IMR-90 (cell line): ENCODE data around the gene ZNF398. TPM values are rescaled to one million over a fixed set of nuclear protein-coding genes. Genes with fewer than 3 reads are reported as not detected.

Experiments used
- ATAC-seq: fragments of 200-7000 bp; cut with Tn5 transposase; 2 replicates; pipeline ENCODE4 v1.9.1; 2020; ENCODE audit warnings: low read depth, mild to moderate bottlenecking, moderate library complexity
- BruUV-seq: library from RNA; stranded (reverse); fragments of 400-500 nt; replicated peaks from 2 replicates; lab custom pipeline; 2021; lab: Mats Ljungman, UMichigan
- CTCF ChIA-PET: fragments of 300-600 bp; formaldehyde crosslinking; extraction: SDS; loops from one replicate; lab custom pipeline; 2021; ENCODE audit warnings: antibody characterized with exemption; lab: Yijun Ruan, JAX
- POLR2A ChIA-PET: fragments of 300-600 bp; sonication (Branson Sonifier 250); formaldehyde crosslinking; loops from one replicate; lab custom pipeline; 2022; ENCODE audit warnings: antibody characterized with exemption; ENCODE audit not compliant: unreplicated experiment; lab: Charles Lee
- DNase-seq: peaks from one replicate; pipeline ENCODE4 v3.0.0; 2013
- H2AFZ ChIP-seq: replicated peaks from 2 replicates; pipeline ENCODE3; 2013; ENCODE audit warnings: low read length, mild to moderate bottlenecking; ENCODE audit not compliant: poor library complexity
- H2AK5ac ChIP-seq: 2 replicates; pipeline ENCODE4 v1.6.1; 2013; ENCODE audit warnings: low read depth, low read length, inconsistent platforms
- H2AK9ac ChIP-seq: replicated peaks from 2 replicates; pipeline ENCODE3; 2013; ENCODE audit warnings: mild to moderate bottlenecking, low read depth, low read length, moderate library complexity; ENCODE audit not compliant: poor library complexity
- H2BK120ac ChIP-seq: 2 replicates; pipeline ENCODE4 v1.6.1; 2013; ENCODE audit warnings: low read depth, low read length, inconsistent platforms
- H2BK15ac ChIP-seq: 3 replicates; pipeline ENCODE4 v1.6.1; 2013; ENCODE audit warnings: low read depth, low read length, inconsistent platforms
- H2BK20ac ChIP-seq: 2 replicates; pipeline ENCODE4 v1.6.1; 2013; ENCODE audit warnings: low read depth, mild to moderate bottlenecking, inconsistent platforms, low read length, moderate library complexity
- H2BK5ac ChIP-seq: 2 replicates; pipeline ENCODE4 v1.6.1; 2013; ENCODE audit warnings: mild to moderate bottlenecking, low read depth, low read length, inconsistent platforms; ENCODE audit not compliant: poor library complexity, severe bottlenecking
- H3K14ac ChIP-seq: replicated peaks from 2 replicates; pipeline ENCODE4 v1.6.1; 2013; ENCODE audit warnings: low read depth, low read length, inconsistent platforms
- H3K18ac ChIP-seq: 2 replicates; pipeline ENCODE4 v1.6.1; 2013; ENCODE audit warnings: low read depth, low read length, control low read depth
- H3K23ac ChIP-seq: 2 replicates; pipeline ENCODE4 v1.6.1; 2013; ENCODE audit warnings: low read depth, low read length, inconsistent platforms
- H3K27ac ChIP-seq: 2 replicates; pipeline ENCODE4 v1.5.1; 2013; ENCODE audit warnings: mild to moderate bottlenecking, control low read depth, low read length; ENCODE audit not compliant: insufficient read depth
- H3K27me3 ChIP-seq: 2 replicates; pipeline ENCODE4 v1.6.1; 2013; ENCODE audit warnings: low read length; ENCODE audit not compliant: control insufficient read depth, insufficient read depth
- H3K36me3 ChIP-seq: 2 replicates; pipeline ENCODE4 v1.6.1; 2013; ENCODE audit warnings: low read length, mixed read lengths; ENCODE audit not compliant: control insufficient read depth, insufficient read depth
- H3K4ac ChIP-seq: 2 replicates; pipeline ENCODE4 v1.6.1; 2013; ENCODE audit warnings: low read depth, low read length, inconsistent platforms
- H3K4me1 ChIP-seq: 2 replicates; pipeline ENCODE4 v1.6.1; 2013; ENCODE audit warnings: low read length, mixed read lengths; ENCODE audit not compliant: control insufficient read depth, insufficient read depth
- H3K4me2 ChIP-seq: 2 replicates; pipeline ENCODE4 v1.6.1; 2013; ENCODE audit warnings: low read depth, mild to moderate bottlenecking, control low read depth, low read length, moderate library complexity
- H3K4me3 ChIP-seq: 2 replicates; pipeline ENCODE4 v1.5.1; 2013; ENCODE audit warnings: low read depth, mild to moderate bottlenecking, control low read depth, low read length, moderate library complexity; ENCODE audit not compliant: insufficient read depth
- H3K56ac ChIP-seq: 2 replicates; pipeline ENCODE4 v1.6.1; 2013; ENCODE audit warnings: low read length, inconsistent platforms; ENCODE audit not compliant: insufficient read depth; ENCODE audit errors: extremely low read depth
- H3K79me1 ChIP-seq, 2 experiments: 2 replicates each; pipeline ENCODE4 v1.6.1; 2013; ENCODE audit warnings: low read length in 2 of 2, inconsistent platforms in 1 of 2, low read depth in 1 of 2
- H3K9ac ChIP-seq: 2 replicates; pipeline ENCODE4 v1.6.1; 2013; ENCODE audit warnings: low read depth, low read length, control low read depth
- H3K9me1 ChIP-seq: 2 replicates; pipeline ENCODE4 v1.6.1; 2013; ENCODE audit warnings: low read length, inconsistent platforms; ENCODE audit not compliant: insufficient read depth
- H3K9me3 ChIP-seq: 2 replicates; pipeline ENCODE4 v1.6.1; 2013; ENCODE audit warnings: low read length; ENCODE audit not compliant: control insufficient read depth, insufficient read depth
- H4K20me1 ChIP-seq: 2 replicates; pipeline ENCODE4 v1.6.1; 2013; ENCODE audit warnings: low read length, inconsistent platforms; ENCODE audit not compliant: insufficient read depth
- H4K5ac ChIP-seq: 2 replicates; pipeline ENCODE4 v1.6.1; 2013; ENCODE audit warnings: mild to moderate bottlenecking, low read depth, low read length, control low read depth
- H4K8ac ChIP-seq, 2 experiments: 2 replicates each; pipeline ENCODE4 v1.6.1; 2013; ENCODE audit warnings: low read depth in 2 of 2, low read length in 2 of 2, control low read depth in 1 of 2, inconsistent platforms in 1 of 2
- H4K91ac ChIP-seq: 2 replicates; pipeline ENCODE4 v1.6.1; 2013; ENCODE audit warnings: low read depth, low read length, inconsistent platforms; ENCODE audit not compliant: insufficient read depth
- CEBPB ChIP-seq: IDR thresholded peaks from 2 replicates; pipeline ENCODE4 v1.6.1; 2012; ENCODE audit warnings: low read depth, low read length, improper control_type of control experiment
- FOS ChIP-seq: fragments of 150-350 bp; IDR thresholded peaks from 2 replicates; pipeline ENCODE4 v1.6.1; 2016; ENCODE audit warnings: low read depth, low read length
- POLR2A ChIP-seq: IDR thresholded peaks from 2 replicates; pipeline ENCODE4 v1.6.1; 2012; ENCODE audit warnings: mild to moderate bottlenecking, low read depth, low read length
- RFX5 ChIP-seq: IDR thresholded peaks from 2 replicates; pipeline ENCODE4 v1.8.0; 2012; ENCODE audit warnings: low read depth, mild to moderate bottlenecking, low read length, moderate library complexity
- WGBS, 2 experiments: methylation state at CpG; one replicate each; pipeline versions ENCODE4 v1.1.5 to v1.1.7; 2013; ENCODE audit warnings: missing lambda C conversion rate in 2 of 2; ENCODE audit not compliant: insufficient read length in 1 of 2; ENCODE audit errors: extremely low coverage in 2 of 2; 5-methylcytosine and 5-hydroxymethylcytosine counted together
- dilution Hi-C: fragments of 300-500 bp; cut with HindIII; formaldehyde crosslinking; loops from one replicate; pipeline ENCODE4 v1.14.3; 2018; ENCODE audit warnings: low sequenced_read_pairs; ENCODE audit not compliant: unreplicated experiment
- in situ Hi-C: fragments of 300-500 bp; cut with MboI; formaldehyde crosslinking; loops from 3 replicates; pipeline ENCODE4 v1.14.3; 2019; ENCODE audit warnings: low sequenced_read_pairs, inconsistent platforms, mixed read lengths
- intact Hi-C: fragments of 100-400 bp; cut with micrococcal nuclease; formaldehyde crosslinking; loops from 2 replicates; pipeline ENCODE4 v1.10.0; 2022
- polyA plus RNA-seq, 3 experiments: library from polyadenylated mRNA; depleted of rRNA; stranded (reverse); fragments of >200 nt; gene quantifications; 2 replicates each; pipeline ENCODE4 v1.2.3, GENCODE V29; 2012; ENCODE audit warnings: low replicate concordance in 1 of 3
- total RNA-seq: library from RNA; depleted of rRNA; stranded (reverse); fragments of >200 nt; gene quantifications from 2 replicates; pipeline ENCODE4 v1.2.3, GENCODE V29; 2012

The ZNF398 gene
- total and polyA plus RNA-seq, 2 of the 4 experiments (the other 2 are of a cell fraction) = 5.7 to 7.9 TPM

DNA sequence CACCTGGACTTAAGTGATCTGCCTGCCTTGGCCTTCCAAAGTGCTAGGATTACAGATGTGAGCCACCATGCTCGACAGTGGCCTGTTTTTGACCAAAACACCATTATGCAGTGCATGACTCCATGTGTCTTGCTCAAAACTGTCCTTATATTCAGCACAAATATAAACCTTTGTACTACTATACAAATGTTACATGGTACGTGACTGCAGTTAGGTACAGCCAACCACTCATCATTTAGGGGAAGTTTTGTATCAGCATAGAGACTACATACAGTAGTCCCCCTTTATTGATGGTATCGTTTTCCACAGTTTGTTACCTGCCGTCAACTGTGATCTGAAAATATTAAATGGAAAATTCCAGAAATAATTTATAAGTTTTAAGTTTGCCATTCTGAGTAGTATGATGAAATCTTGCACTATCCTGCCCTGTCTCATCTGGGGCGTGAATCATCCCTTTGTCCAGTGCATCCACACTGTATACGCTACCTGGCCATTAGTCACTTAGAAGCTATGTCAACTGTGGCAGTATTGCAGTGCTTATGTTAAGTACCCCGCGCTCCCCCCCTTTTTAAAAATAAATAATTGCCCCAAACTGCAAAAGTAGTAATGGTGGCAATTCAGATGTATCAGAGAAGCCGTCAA, 24.8 kb downstream of the ZNF398 start:
- H4K8ac ChIP-seq = no peak overlapping the region; a peak in 1 of 4 replicates
- peak overlapping the region; percentile 43 for H2BK5ac ChIP-seq
- H3K27me3 ChIP-seq = no peaks in the 10 kb centered on the region
- H4K5ac ChIP-seq = no peak overlapping the region
- ChIA-PET CTCF (interaction anchor here (0.7 kb wide), 1 partner anchor 312 kb away, joined by 5 read pairs; no protein-coding TSS in a partner anchor), POLR2A (no interaction called here)
- H3K9me1 ChIP-seq = no peaks in the 10 kb centered on the region
- H3K4me1 ChIP-seq = no peaks in the 10 kb centered on the region
- H3K18ac ChIP-seq = no peak overlapping the region
- no peak overlapping the region for H3K56ac ChIP-seq
- no peak overlapping the region; the same call in 1 of the 2 replicates for H3K4ac ChIP-seq
- no peak overlapping the region for H3K4me3 ChIP-seq
- TF ChIP-seq POLR2A (no peak), RFX5 (no peak), FOS (no peak), CEBPB (peak; percentile 58)
- BruUV-seq = no TSS peak
- no peak overlapping the region for H2BK15ac ChIP-seq
- 100% methylated on average over 2 of the region's 9 CpGs; no CpG with 5 or more reads in 1 of the 2 experiments for WGBS, 2 experiments
- no peak overlapping the region for H3K9ac ChIP-seq
- dilution Hi-C loops (no loop called here), intact Hi-C loops (no loop called here), in situ Hi-C loops (no loop called here)
- H3K79me1 ChIP-seq = peaks cover 20 to 21% of the 10 kb centered on the region in 2 experiments; a peak in 3 of 4 replicates
- H3K9me3 ChIP-seq = no peaks in the 10 kb centered on the region
- H3K23ac ChIP-seq = peak overlapping the region; percentile 14; the same call in 1 of the 2 replicates
- no peak overlapping the region for H2AK9ac ChIP-seq
- H2BK120ac ChIP-seq = peak overlapping the region; percentile 11; the same call in 1 of the 2 replicates
- no peak overlapping the region for H2AFZ ChIP-seq
- H4K91ac ChIP-seq = peak overlapping the region; percentile 31; the same call in 1 of the 2 replicates
- H3K27ac ChIP-seq = no peak overlapping the region
- H2BK20ac ChIP-seq = no peak overlapping the region
- H3K4me2 ChIP-seq = no peak overlapping the region
- H4K20me1 ChIP-seq = no peaks in the 10 kb centered on the region
- H2AK5ac ChIP-seq = no peak overlapping the region
- DNase-seq (peak; percentile 63), ATAC-seq (no peak)
- H3K36me3 ChIP-seq = peaks cover 27% of the 10 kb centered on the region
- H3K14ac ChIP-seq = no peak overlapping the region
